ENCODE data around the gene KCNC3. TPM values are rescaled to one million over a fixed set of nuclear protein-coding genes. Genes with fewer than 3 reads are reported as not detected.
A peak's percentile ranks its signal among the peaks of the same experiment; 100 is the strongest.

KCNC3 gene
- total and polyA plus RNA-seq, 2 of the 13 experiments (the other 11 are each of a cell fraction or from before 2014, with no cell fraction given) = 0.29 to 1.7 TPM

DNA sequence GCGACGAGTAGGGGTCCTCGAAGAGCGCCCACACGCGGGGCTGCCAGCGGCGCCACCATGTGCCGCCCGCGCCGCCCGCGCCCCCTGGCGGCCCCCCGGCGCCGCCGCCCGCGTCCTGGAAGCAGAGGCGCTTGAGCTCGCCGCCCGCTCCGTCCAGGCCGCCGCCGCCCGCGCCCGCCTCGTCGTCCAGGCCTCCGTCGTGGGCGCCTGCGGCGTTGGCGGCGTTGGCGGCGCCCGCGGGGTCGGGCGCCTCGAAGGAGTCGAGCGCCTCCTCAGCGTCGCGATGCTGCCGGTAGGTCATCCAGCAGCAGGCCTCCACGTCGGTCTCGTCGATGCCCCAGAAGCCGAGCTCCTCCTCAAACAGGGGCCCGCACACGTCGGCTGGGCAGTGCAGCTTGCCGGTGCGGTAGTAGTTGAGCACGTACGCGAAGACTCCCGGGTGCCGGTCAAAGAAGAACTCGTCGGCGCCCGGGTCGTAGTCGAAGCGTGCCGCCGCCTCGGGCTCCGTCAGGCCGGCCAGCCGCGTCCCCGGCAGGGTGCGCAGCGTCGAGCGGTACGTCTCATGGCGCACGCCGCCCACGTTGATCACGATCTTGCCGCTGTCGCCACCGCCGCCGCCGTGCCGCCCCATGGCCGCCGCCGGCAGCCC is 829 bp downstream of the KCNC3 start:
- peak overlapping the region; percentile 85 for H3K4me2 ChIP-seq (ENCODE audit: low read depth, low read length)
- no peaks in the 10 kb centered on the region for H3K79me2 ChIP-seq (ENCODE audit: insufficient read depth, low read length)
- H3K4me3 ChIP-seq (replicated peaks in 1 of 3; ENCODE audit: insufficient read depth in 1 of 3, low read depth in 2 of 3, low read length in 3 of 3) = peak overlapping the region; percentile 40 to 75 (median 63); a peak in 5 of 6 replicates
- no peaks in the 10 kb centered on the region for H3K9me3 ChIP-seq (ENCODE audit: low read length)
- no CpG with 5 or more reads among the region's 104 CpGs for WGBS (ENCODE audit: low lambda C conversion rate)
- BruUV-seq (replicated peaks) = no TSS peak
- H3K36me3 ChIP-seq (replicated peaks in 1 of 2; ENCODE audit: control insufficient read depth in 1 of 2, insufficient read depth in 2 of 2, low read length in 2 of 2) = peaks cover 0 to 3% of the 10 kb centered on the region in 2 experiments; a peak in 2 of 5 replicates
- in situ Hi-C loops (cut with HindIII; ENCODE audit: extremely low pct_ligation_motif_present, low pct_unique_long_range_greater_than_20kb) = loop anchor here (5.0 kb wide), 1 partner anchor 66 kb away; no protein-coding TSS in a partner anchor
- no peaks in the 10 kb centered on the region for H3K27me3 ChIP-seq (ENCODE audit: control insufficient read depth in 1 of 2, insufficient read depth in 2 of 2, low read length in 2 of 2)
- ATAC-seq (no peak), FAIRE-seq (no peak), DNase-seq (ENCODE audit: low spot score) (no peak)
- no peak overlapping the region for H2AFZ ChIP-seq (ENCODE audit: low read length)
- intact Hi-C loops (cut with micrococcal nuclease; ENCODE audit: unreplicated experiment) = loop anchor here (5.0 kb wide), 1 partner anchor 66 kb away; no protein-coding TSS in a partner anchor
- peak overlapping the region; percentile 67 for H3K9ac ChIP-seq (ENCODE audit: insufficient read depth, low read depth, low read length)
- H3K27ac ChIP-seq (ENCODE audit: extremely low read length, insufficient read depth, low read length) = no peak overlapping the region
- ChIA-PET POLR2A (interaction anchor here (0.6 to 1.7 kb wide), 14 partner anchors 9 to 477 kb away, joined by 3 to 10 read pairs (median 4); partner anchors contain the start of genes NR1H2 and POLD1), CTCF (ENCODE audit: low intra/inter-chr PET ratio, low total read pairs) (no interaction called here)
- peaks cover 7% of the 10 kb centered on the region; the same call in 1 of the 2 replicates for H4K20me1 ChIP-seq (ENCODE audit: insufficient read depth, low read length)
- peaks cover 62% of the 10 kb centered on the region for H3K4me1 ChIP-seq (ENCODE audit: insufficient read depth, low read length)
- TF ChIP-seq ZNF547 (CRISPR knock-in tag; IDR thresholded peaks at IDR 0.05) (0 out of 2 replicates have a peak, but pooled peaks have one; percentile 26), ISX (CRISPR knock-in tag; conservative IDR thresholded peaks at IDR 0.05) (no peak), KLF13 (CRISPR knock-in tag; IDR thresholded peaks at IDR 0.05) (no peak), ZNF432 (CRISPR knock-in tag; IDR thresholded peaks at IDR 0.05; ENCODE audit: borderline replicate concordance) (no peak), ZFAT (CRISPR knock-in tag; conservative IDR thresholded peaks at IDR 0.05) (no peak), TAF1 (CRISPR knock-in tag; IDR thresholded peaks at IDR 0.05) (no peak), CBX2 (IDR thresholded peaks at IDR 0.05; ENCODE audit: low read depth, low read length) (no peak), CBX2 (CRISPR knock-in tag; IDR thresholded peaks at IDR 0.05; ENCODE audit: low read depth) (no peak), NCOA1 (CRISPR knock-in tag; IDR thresholded peaks at IDR 0.05) (no peak), CTCF (CRISPR knock-in tag; IDR thresholded peaks at IDR 0.05) (0 out of 2 replicates have a peak, but pooled peaks have one; percentile 21), SP4 (CRISPR knock-in tag; IDR thresholded peaks at IDR 0.05) (no peak), SOX6 (IDR thresholded peaks at IDR 0.05) (no peak), SOX6 (CRISPR knock-in tag; IDR thresholded peaks at IDR 0.05) (no peak), TSC22D2 (CRISPR knock-in tag; IDR thresholded peaks at IDR 0.05; ENCODE audit: borderline replicate concordance) (no peak), NR3C1 (CRISPR knock-in tag; IDR thresholded peaks at IDR 0.05) (no peak), SRF (IDR thresholded peaks at IDR 0.05; ENCODE audit: low read depth, low read length) (no peak), ZNF652 (CRISPR knock-in tag; IDR thresholded peaks at IDR 0.05; ENCODE audit: borderline replicate concordance, low read depth) (no peak), ZNF451 (CRISPR knock-in tag; IDR thresholded peaks at IDR 0.05) (no peak), RARA (CRISPR knock-in tag; IDR thresholded peaks at IDR 0.05) (no peak), CCDC6 (CRISPR knock-in tag; IDR thresholded peaks at IDR 0.05) (no peak), RNF2 (conservative IDR thresholded peaks at IDR 0.05; ENCODE audit: low read depth) (peak; percentile 58; the same call in 1 of the 2 replicates), DNMT1 (CRISPR knock-in tag; IDR thresholded peaks at IDR 0.05) (no peak), SKI (IDR thresholded peaks at IDR 0.05; ENCODE audit: partially characterized antibody) (no peak)
- TF ChIP-seq, protein P1, sequence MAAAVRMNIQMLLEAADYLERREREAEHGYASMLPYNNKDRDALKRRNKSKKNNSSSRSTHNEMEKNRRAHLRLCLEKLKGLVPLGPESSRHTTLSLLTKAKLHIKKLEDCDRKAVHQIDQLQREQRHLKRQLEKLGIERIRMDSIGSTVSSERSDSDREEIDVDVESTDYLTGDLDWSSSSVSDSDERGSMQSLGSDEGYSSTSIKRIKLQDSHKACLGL (CRISPR knock-in tag; IDR thresholded peaks at IDR 0.05) = peak; percentile 40; the same call in 1 of the 2 replicates
- TF ChIP-seq, protein P2, sequence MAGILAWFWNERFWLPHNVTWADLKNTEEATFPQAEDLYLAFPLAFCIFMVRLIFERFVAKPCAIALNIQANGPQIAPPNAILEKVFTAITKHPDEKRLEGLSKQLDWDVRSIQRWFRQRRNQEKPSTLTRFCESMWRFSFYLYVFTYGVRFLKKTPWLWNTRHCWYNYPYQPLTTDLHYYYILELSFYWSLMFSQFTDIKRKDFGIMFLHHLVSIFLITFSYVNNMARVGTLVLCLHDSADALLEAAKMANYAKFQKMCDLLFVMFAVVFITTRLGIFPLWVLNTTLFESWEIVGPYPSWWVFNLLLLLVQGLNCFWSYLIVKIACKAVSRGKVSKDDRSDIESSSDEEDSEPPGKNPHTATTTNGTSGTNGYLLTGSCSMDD (CRISPR knock-in tag; IDR thresholded peaks at IDR 0.05) = no peak

Data from HepG2 (cell line).